Neutrophil (primary cell): ENCODE results near the gene F2RL2.
A peak's percentile ranks its signal among the peaks of the same experiment; 100 is the strongest.

Source experiments
- H3K27ac ChIP-seq: fragments of 200-600 bp; sonication (generic); 2 replicates; pipeline ENCODE4 v1.5.1; 2016; ENCODE audit warnings: mild to moderate bottlenecking, moderate library complexity
- H3K27me3 ChIP-seq: fragments of 200-600 bp; sonication (generic); 2 replicates; pipeline ENCODE4 v1.6.0; 2016; ENCODE audit warnings: mild to moderate bottlenecking
- H3K36me3 ChIP-seq: fragments of 200-600 bp; sonication (generic); 2 replicates; pipeline ENCODE4 v1.5.1; 2017
- H3K4me1 ChIP-seq, 2 experiments: fragments of 200-600 bp in 1 of 2; sonication (generic) in 1 of 2; 1 replicate in 1 of 2; 2 replicates in 1 of 2; pipeline versions ENCODE4 v1.5.1 to v1.6.1; 2013 to 2016; ENCODE audit warnings: low read depth in 1 of 2, low read length in 1 of 2, mild to moderate bottlenecking in 1 of 2, moderate library complexity in 1 of 2; ENCODE audit not compliant: control insufficient read depth in 1 of 2, insufficient read depth in 1 of 2
- H3K4me3 ChIP-seq, 2 experiments: fragments of 200-600 bp in 1 of 2; sonication (generic) in 1 of 2; 1 replicate in 1 of 2; 2 replicates in 1 of 2; pipeline ENCODE4 v1.5.1; 2013 to 2016; ENCODE audit warnings: low read depth in 1 of 2, low read length in 1 of 2, mild to moderate bottlenecking in 1 of 2, moderate library complexity in 1 of 2
- H3K9me3 ChIP-seq: fragments of 200-600 bp; sonication (generic); 2 replicates; pipeline ENCODE4 v1.5.1; 2016
- TF ChIP-seq, protein P1 (sequence below): fragments of 200-600 bp; sonication (generic); IDR thresholded peaks from 2 replicates; pipeline ENCODE4 v1.5.1; 2016; ENCODE audit warnings: antibody characterized with exemption

F2RL2 gene

DNA sequence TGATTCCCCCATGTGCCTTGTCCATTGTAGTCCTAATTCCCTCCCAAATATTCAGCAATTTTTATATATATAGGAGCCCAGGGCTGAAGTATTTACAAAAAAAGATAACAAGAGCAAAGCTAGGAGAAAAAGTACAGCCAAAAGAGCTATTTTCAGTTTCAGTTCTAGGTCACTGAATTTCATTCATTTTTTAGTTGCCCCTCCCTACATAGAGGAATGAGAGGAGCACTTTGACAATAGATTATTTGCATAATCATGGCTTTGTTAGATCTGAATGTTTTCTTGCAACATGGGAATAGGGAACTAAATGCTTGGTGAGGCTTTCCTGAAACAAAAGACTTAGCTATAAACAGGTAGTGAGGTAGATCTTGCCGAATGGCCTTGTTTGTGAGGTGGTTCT lies 15.3 kb upstream of the F2RL2 start:
- peaks cover 65% of the 10 kb centered on the region for H3K36me3 ChIP-seq
- H3K27ac ChIP-seq: peak overlapping the region; percentile 41
- H3K9me3 ChIP-seq: no peaks in the 10 kb centered on the region
- TF ChIP-seq, protein P1, sequence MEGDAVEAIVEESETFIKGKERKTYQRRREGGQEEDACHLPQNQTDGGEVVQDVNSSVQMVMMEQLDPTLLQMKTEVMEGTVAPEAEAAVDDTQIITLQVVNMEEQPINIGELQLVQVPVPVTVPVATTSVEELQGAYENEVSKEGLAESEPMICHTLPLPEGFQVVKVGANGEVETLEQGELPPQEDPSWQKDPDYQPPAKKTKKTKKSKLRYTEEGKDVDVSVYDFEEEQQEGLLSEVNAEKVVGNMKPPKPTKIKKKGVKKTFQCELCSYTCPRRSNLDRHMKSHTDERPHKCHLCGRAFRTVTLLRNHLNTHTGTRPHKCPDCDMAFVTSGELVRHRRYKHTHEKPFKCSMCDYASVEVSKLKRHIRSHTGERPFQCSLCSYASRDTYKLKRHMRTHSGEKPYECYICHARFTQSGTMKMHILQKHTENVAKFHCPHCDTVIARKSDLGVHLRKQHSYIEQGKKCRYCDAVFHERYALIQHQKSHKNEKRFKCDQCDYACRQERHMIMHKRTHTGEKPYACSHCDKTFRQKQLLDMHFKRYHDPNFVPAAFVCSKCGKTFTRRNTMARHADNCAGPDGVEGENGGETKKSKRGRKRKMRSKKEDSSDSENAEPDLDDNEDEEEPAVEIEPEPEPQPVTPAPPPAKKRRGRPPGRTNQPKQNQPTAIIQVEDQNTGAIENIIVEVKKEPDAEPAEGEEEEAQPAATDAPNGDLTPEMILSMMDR: no peak
- peaks cover 0 to 9% of the 10 kb centered on the region in 2 experiments for H3K4me1 ChIP-seq
- no peak overlapping the region for H3K4me3 ChIP-seq
- no peaks in the 10 kb centered on the region for H3K27me3 ChIP-seq

DNA sequence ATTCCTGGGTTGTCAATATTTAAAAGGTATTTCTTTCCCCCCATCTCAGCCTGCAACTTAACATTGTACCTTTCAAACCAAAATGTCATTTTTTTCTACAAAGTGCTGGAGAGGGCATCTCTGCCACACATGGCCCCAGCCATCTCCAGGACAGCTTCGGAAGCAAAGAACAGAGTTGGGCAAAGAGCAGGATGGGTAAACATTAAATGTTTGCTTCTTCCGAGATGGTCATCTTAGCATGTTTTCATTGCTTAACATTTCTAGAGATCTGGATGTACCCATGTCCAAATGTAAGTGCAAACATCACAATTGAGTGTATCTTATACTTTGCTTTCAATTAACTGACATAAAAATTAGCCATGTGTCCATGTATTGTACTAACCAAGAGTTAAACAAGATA lies 14.3 kb upstream of the F2RL2 start:
- no peak overlapping the region for H3K27ac ChIP-seq
- peaks cover 57% of the 10 kb centered on the region for H3K36me3 ChIP-seq
- peaks cover 0 to 9% of the 10 kb centered on the region in 2 experiments for H3K4me1 ChIP-seq
- TF ChIP-seq, protein P1: no peak
- H3K27me3 ChIP-seq: no peaks in the 10 kb centered on the region
- H3K9me3 ChIP-seq: no peaks in the 10 kb centered on the region
- H3K4me3 ChIP-seq: no peak overlapping the region

DNA sequence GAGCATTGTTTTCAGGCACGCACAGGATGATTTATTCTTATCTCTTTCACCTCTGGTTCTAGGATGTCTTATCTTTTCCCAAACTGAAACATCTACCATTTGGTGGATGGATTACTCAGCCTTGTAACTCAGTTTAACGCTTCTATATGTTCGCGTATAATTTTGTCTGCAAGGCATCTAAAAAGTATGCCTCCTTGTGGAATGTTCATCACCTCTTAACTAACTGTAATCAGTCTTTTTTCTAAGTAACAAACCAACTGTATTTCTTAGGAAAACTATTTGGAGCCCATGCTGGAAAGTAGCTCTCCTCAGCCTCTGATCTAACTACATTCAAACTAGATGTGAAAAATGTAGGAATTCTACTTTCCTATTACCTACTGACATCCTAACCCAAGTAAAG lies 11.5 kb upstream of the F2RL2 start:
- peaks cover 0 to 9% of the 10 kb centered on the region in 2 experiments for H3K4me1 ChIP-seq
- H3K9me3 ChIP-seq: no peaks in the 10 kb centered on the region
- H3K27ac ChIP-seq: no peak overlapping the region
- no peak overlapping the region for H3K4me3 ChIP-seq
- peaks cover 46% of the 10 kb centered on the region for H3K36me3 ChIP-seq
- TF ChIP-seq, protein P1: no peak
- no peaks in the 10 kb centered on the region for H3K27me3 ChIP-seq

DNA sequence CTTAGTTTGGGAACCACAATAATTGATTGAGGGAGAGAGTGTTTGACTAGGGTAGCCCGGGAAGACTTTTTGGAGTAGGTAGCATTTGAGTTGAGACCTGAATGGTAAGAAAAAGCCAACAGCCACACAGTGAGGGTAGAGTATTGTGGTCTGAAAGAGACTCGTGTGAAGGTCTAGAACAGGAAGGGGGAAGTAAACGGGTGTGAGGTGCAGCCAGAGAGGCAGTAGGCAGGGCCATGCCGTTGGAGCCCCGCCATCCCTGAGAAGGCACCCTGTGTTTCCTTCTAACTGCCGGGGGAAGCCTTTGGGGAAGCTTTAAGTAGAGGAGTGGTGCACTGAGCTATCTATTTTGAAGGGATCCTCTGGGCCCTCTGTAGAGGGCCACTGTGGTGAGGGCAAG lies 3.5 kb upstream of the F2RL2 start:
- no peak overlapping the region for H3K27ac ChIP-seq
- no peaks in the 10 kb centered on the region for H3K27me3 ChIP-seq
- TF ChIP-seq, protein P1: no peak
- H3K4me1 ChIP-seq: no peaks in the 10 kb centered on the region
- H3K36me3 ChIP-seq: peaks cover 36% of the 10 kb centered on the region
- H3K4me3 ChIP-seq: no peak overlapping the region
- no peaks in the 10 kb centered on the region for H3K9me3 ChIP-seq

DNA sequence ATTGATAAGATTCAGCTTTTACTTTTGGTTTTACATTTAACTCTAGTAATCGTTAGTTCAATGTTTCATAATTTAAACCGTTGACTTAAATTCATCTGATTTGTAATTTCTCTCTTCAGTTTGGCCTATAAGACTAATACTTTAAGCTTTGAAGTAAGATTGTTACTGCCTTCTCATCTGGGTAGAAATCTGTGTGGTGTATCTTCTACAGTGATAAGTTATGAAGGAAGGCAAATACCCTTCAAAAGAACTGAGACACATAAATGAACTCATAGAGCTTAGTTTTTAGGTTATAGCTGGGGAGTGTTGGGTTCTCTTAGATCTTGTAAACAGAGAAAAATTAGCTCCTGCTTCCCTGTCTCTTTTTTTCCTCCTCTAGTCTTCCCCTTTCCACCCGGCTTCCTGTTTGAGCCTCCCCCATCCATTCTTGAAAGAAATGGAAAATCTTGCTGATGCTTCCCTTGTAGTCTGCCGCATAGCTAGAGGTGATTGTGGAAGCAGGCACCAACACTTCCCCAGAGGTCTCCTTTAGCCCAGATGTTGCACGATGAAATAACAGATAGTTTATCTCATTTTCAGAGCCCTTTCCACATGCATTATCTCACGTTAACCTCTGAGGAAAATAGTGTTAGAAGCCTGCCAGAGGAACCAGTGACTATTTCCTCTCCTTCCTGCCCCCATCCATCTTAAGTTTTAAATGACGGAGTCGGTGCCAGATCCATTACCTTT lies 2.0 kb upstream of the F2RL2 start:
- Histone ChIP-seq H3K36me3 (peaks cover 30% of the 10 kb centered on the region), H3K4me3 (no peak overlapping the region), H3K4me1 (no peaks in the 10 kb centered on the region), H3K9me3 (no peaks in the 10 kb centered on the region), H3K27ac (no peak overlapping the region), H3K27me3 (no peaks in the 10 kb centered on the region)
- TF ChIP-seq, protein P1: no peak
